Ascending aorta (tissue), 2 donors: ENCODE results near the gene RAD51B. TPM values are rescaled to one million over a fixed set of nuclear protein-coding genes. Genes with fewer than 3 reads are reported as not detected.

ENCODE experiments used
- DNase-seq, 2 donors: peaks; one replicate each; pipeline ENCODE4 v3.0.0-alpha.2; 2019; ENCODE audit warnings: low spot score in 2 of 2
- H3K27ac ChIP-seq, 2 donors: fragments of 200-600 bp; sonication (generic); one replicate each; pipeline ENCODE4 v1.5.1; 2016 to 2017; ENCODE audit warnings: mild to moderate bottlenecking in 1 of 2
- H3K27me3 ChIP-seq: fragments of 200-600 bp; sonication (generic); one replicate; pipeline ENCODE4 v1.5.1; 2017
- H3K36me3 ChIP-seq, 2 donors: fragments of 200-600 bp; sonication (generic); one replicate each; pipeline ENCODE4 v1.5.1; 2016
- H3K4me1 ChIP-seq, 2 donors: fragments of 200-600 bp; sonication (generic); one replicate each; pipeline ENCODE4 v1.5.1; 2016 to 2017; ENCODE audit warnings: mild to moderate bottlenecking in 1 of 2
- H3K4me3 ChIP-seq, 2 donors: fragments of 200-600 bp; sonication (generic); one replicate each; pipeline ENCODE4 v1.5.1; 2016 to 2017; ENCODE audit warnings: mild to moderate bottlenecking in 1 of 2
- H3K9me3 ChIP-seq, 2 donors: fragments of 200-600 bp; sonication (generic); one replicate each; pipeline ENCODE4 v1.5.1; 2016
- CTCF ChIP-seq, 3 experiments: fragments of 200-600 bp in 2 of 3; fragments of 450-650 bp in 1 of 3; sonication (generic) in 2 of 3; IDR thresholded peaks; one replicate each; pipeline ENCODE4 v1.5.1; 2016 to 2019; ENCODE audit warnings: antibody characterized with exemption in 3 of 3, mild to moderate bottlenecking in 1 of 3, moderate library complexity in 1 of 3
- intact Hi-C: fragments of 100-400 bp; cut with DNase I; formaldehyde crosslinking; loops from one replicate; pipeline ENCODE4 v1.15.1; 2023
- total RNA-seq: library from RNA; depleted of rRNA; stranded (reverse); fragments of >200 nt; gene quantifications from one replicate; pipeline ENCODE4 v1.1.0, GENCODE V29; 2016

The RAD51B gene
- total RNA-seq, 1 donor from 2014 or later = not detected

- H3K36me3 ChIP-seq = no peaks in the 10 kb centered on the region
- no peaks in the 10 kb centered on the region for H3K27me3 ChIP-seq
- DNase-seq = no peak
- no peaks in the 10 kb centered on the region for H3K9me3 ChIP-seq
- no peak overlapping the region for H3K4me3 ChIP-seq
- H3K27ac ChIP-seq = no peak overlapping the region
- intact Hi-C loops = loop anchor here (5.0 kb wide), 1 partner anchor 67 kb away; no protein-coding TSS in a partner anchor
- no peak for TF ChIP-seq CTCF (IDR thresholded peaks at IDR 0.05)
- peaks cover 0 to 14% of the 10 kb centered on the region in 2 donors for H3K4me1 ChIP-seq
Observed at GRCh38 chr14:68374682-68375081, 555.1 kb downstream of the RAD51B start.

GRCh38 chr14:68375376-68375775, 555.8 kb downstream of the RAD51B start:
- Histone ChIP-seq H3K36me3 (no peaks in the 10 kb centered on the region), H3K4me1 (peaks cover 0 to 21% of the 10 kb centered on the region in 2 donors), H3K4me3 (no peak overlapping the region), H3K27me3 (no peaks in the 10 kb centered on the region), H3K9me3 (no peaks in the 10 kb centered on the region), H3K27ac (peak overlapping the region in 1 of 2 donors; percentile 28)
- intact Hi-C loops = loop anchor here (5.0 kb wide), 1 partner anchor 68 kb away; no protein-coding TSS in a partner anchor
- DNase-seq = no peak
- no peak for TF ChIP-seq CTCF (IDR thresholded peaks at IDR 0.05)

- Histone ChIP-seq H3K9me3 (no peaks in the 10 kb centered on the region), H3K27me3 (no peaks in the 10 kb centered on the region), H3K36me3 (no peaks in the 10 kb centered on the region), H3K4me1 (peaks cover 0 to 27% of the 10 kb centered on the region in 2 donors), H3K27ac (peak overlapping the region; percentile 51 to 62), H3K4me3 (no peak overlapping the region)
- no peak for TF ChIP-seq CTCF (IDR thresholded peaks at IDR 0.05)
- intact Hi-C loops = loop anchor here (2.0 to 5.0 kb wide), 2 partner anchors 19 to 69 kb away; no protein-coding TSS in a partner anchor
- DNase-seq = no peak
Observed at GRCh38 chr14:68376067-68376779, 556.6 kb downstream of the RAD51B start.

DNA sequence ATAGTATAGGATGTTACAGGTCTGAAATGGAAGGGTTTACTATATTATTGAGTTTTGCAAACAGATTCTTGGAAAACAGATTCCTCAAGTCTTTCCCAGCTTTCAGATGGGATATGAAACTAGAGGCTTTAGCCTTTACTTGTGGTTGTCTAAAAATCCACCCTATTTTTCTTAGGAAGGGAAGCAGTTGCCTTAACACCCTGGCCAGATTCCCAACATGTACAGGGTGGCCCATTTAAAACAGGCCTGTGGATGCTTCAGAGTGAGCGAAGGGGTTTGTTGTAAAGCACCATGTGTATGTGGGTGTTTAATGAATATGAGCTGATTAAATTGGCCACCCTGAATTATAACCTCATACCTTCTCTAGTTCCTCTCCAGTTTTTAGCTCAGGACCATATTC, 557.4 kb downstream of the RAD51B start:
- intact Hi-C loops = loop anchor here (2.0 to 5.0 kb wide), 2 partner anchors 18 to 70 kb away; no protein-coding TSS in a partner anchor
- no peak for TF ChIP-seq CTCF (IDR thresholded peaks at IDR 0.05)
- Histone ChIP-seq H3K4me1 (peaks cover 0 to 30% of the 10 kb centered on the region in 2 donors), H3K9me3 (no peaks in the 10 kb centered on the region), H3K4me3 (no peak overlapping the region), H3K27me3 (no peaks in the 10 kb centered on the region), H3K36me3 (no peaks in the 10 kb centered on the region), H3K27ac (peak overlapping the region; percentile 51 to 62)
- DNase-seq = no peak

GRCh38 chr14:68377459-68377858, 557.9 kb downstream of the RAD51B start:
- H3K36me3 ChIP-seq = no peaks in the 10 kb centered on the region
- DNase-seq = peak; percentile 33 to 82
- H3K27me3 ChIP-seq = no peaks in the 10 kb centered on the region
- peaks cover 0 to 30% of the 10 kb centered on the region in 2 donors for H3K4me1 ChIP-seq
- no peak overlapping the region for H3K4me3 ChIP-seq
- peak overlapping the region; percentile 51 to 62 for H3K27ac ChIP-seq
- no peaks in the 10 kb centered on the region for H3K9me3 ChIP-seq
- no peak for TF ChIP-seq CTCF (IDR thresholded peaks at IDR 0.05)
- intact Hi-C loops = loop anchor here (2.0 to 5.0 kb wide), 2 partner anchors 17 to 70 kb away; no protein-coding TSS in a partner anchor
